HEK293 (cell line): ENCODE results near the gene RELT.

Experiments used
- CTCF ChIP-seq: fragments of 450-650 bp; formaldehyde crosslinking; IDR thresholded peaks from 2 replicates; pipeline ENCODE4 v1.5.1; 2016; ENCODE audit warnings: missing biosample characterization, missing genetic modification characterization
- REST ChIP-seq: fragments of 450-650 bp; formaldehyde crosslinking; IDR thresholded peaks from 2 replicates; pipeline ENCODE4 v1.5.1; 2016; ENCODE audit warnings: missing biosample characterization, missing genetic modification characterization
- ZFP37 ChIP-seq: fragments of 450-650 bp; formaldehyde crosslinking; IDR thresholded peaks from 2 replicates; pipeline ENCODE4 v1.5.1; 2016; ENCODE audit warnings: missing biosample characterization, missing genetic modification characterization
- ZNF423 ChIP-seq: fragments of 450-650 bp; formaldehyde crosslinking; IDR thresholded peaks from 2 replicates; pipeline ENCODE4 v1.5.1; 2016; ENCODE audit warnings: missing biosample characterization, missing genetic modification characterization
- ZNF510 ChIP-seq: fragments of 450-650 bp; formaldehyde crosslinking; IDR thresholded peaks from 2 replicates; pipeline ENCODE4 v1.5.1; 2018; ENCODE audit warnings: mild to moderate bottlenecking, missing genetic modification characterization, missing biosample characterization; ENCODE audit not compliant: insufficient replicate concordance

- TF ChIP-seq ZNF423 (no peak), REST (tag by site-specific recombination) (no peak), ZFP37 (tag by site-specific recombination) (no peak), CTCF (tag by site-specific recombination) (no peak), ZNF510 (tag by site-specific recombination) (no peak)
Observed at GRCh38 chr11:73386016-73386415, 9.8 kb downstream of the RELT start.
